DMS53 treated with DMSO at 0.1 percent for 48 hours (cell line): ENCODE data around the gene DIP2B.

Source experiments
- DNase-seq: peaks from one replicate; lab custom pipeline; 2025; ENCODE audit not compliant: unreplicated experiment; lab: John Stamatoyannopoulos, UW

Gene DIP2B

DNA sequence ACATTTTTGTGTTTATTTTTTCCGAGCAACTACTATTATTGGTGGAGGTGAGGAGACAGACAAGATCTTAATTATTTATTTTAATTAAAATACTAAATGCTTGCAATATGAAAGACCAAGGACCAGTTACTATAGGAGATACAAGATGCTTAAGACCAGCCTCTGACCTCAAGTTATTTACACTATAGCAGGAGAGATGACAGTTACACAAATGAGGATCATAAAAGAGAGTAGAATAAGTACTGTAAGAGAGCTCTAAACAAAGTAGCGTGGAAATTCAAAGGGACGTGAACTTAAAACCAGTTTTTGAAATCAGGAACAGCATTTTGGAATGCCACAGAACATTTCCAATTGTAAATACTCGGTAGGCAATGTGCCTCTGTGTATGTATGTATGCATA is 131.1 kb downstream of the DIP2B start:
- no peak for DNase-seq

DNA sequence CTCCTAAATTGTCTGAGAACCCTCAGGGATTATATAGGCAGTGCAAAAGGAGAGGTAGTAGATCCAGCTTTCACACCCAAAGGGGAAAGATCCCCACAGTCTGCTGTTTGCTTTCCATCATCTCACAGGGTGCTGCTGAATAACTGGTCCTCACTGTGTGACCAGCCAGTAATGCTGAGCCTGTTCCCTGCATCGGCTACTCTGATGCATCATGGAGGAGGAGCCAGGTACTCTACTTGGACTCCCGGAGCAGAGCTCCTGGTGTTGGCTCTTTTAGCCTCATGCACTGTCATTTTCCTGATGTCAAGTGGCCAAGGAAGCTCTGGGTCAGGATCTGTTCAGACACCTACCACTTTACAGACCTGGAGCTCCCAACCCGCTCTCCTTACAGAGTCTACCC is 131.7 kb downstream of the DIP2B start:
- DNase-seq = no peak

DNA sequence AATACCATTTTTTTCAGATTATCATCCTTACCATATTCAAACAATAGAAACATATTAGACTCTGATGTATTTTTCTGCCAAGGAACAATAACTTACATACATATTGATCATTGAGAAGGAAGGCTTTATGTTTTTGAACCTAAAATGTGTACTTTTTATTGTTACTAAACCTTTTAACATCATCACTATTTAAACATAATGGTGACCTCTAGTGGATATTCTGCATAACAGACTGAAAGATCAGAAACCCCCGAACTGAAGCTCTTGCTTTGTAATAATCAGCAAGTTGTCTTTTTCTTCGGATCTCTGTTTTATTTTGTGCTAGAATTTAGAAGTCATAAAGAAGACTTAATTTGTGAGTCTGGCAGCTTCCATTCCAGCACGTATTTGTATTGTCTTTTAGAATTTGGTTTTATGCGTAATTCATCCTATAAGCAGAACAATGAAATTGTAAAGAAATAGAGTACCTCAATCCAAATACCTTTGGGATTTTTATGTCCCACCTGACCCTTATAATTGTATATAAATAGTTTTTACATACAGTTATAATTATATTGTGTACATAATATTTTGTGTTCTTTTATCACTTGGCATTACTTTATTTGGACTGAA is 133.2 kb downstream of the DIP2B start:
- DNase-seq = peak; percentile 43

DNA sequence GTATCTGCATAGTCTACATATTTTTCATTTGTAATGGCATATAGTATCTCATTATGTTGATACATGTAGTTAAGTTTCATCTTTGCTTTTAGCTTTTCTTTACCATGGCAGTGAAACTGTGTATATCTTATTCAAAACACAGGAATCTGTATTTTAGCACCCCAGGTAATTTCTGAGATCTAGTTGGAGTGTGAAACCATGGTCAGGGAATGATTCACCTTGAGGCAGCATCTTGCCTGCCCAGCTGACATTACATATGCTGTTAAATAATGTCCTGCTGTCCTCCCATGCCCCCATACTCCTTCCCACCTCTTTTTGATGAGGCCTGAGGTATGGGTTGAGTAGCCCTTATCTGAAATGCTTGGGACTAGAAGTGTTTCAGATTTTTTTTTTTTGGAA is 133.7 kb downstream of the DIP2B start:
- DNase-seq = no peak

DNA sequence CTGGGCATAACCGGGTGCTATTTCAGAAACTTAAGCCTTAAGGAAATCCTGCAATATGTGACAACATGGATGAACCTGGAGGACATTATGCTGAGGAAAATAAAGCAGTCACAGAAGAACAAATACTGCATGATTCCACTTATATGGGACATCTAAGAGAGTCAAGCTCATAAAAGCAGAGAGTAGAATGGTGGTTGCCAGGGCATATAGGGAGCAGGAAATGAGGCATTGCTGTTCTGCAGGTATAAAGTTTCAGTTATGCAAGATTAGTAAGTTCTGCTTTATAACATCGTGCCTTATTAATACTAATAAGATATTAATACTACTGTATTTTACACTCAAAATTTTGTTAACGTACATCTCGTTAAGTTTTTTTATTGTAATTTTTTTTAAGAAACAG is 134.9 kb downstream of the DIP2B start:
- DNase-seq = no peak

DNA sequence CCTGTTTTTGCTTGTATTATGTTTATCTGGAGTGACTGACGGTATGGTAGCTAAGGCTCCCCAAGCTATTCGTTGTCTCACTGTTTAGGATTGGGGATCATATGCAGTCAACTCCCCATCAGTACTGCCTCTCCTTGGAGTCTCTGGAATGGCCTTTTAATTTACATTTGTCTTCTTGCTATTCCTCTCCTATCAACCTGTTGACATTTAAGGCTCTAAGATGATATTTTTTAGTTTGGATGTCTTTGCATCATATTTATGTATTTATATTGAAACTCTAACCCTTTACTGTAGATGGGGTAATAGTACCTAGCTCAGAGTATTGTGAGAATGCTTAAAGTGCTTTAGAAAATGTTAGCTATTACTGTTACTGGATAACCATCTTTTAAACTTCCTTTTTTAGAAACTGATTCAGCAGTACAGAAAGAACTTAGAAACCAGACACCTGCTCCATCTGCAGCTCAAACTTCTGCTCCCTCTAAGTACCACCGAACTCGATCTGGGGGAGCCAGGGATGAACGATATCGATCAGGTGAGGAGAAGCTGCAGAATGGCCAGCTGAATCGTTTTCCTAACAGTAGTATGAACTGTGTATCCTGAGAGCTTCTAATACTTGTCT is 135.6 kb downstream of the DIP2B start:
- no peak for DNase-seq

DNA sequence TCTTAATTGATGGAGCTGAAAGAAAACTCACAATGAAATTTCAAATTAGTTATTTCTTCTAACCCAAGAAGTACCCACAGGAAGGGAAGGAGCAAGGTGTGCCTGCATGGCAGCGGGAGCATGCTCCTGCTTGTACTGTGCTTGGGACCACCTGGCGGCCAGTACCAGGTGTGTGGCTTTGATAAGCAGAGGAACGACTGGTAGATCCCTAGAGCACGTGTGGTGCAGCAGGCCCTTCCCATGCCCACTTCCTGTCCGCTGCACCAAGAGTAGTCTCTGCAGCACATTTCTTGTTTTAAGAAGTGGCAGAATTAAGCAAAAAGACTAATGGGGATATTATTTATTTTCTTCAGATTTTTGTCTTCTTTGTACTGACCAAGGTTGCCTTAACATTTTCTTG is 136.8 kb downstream of the DIP2B start:
- DNase-seq = no peak

DNA sequence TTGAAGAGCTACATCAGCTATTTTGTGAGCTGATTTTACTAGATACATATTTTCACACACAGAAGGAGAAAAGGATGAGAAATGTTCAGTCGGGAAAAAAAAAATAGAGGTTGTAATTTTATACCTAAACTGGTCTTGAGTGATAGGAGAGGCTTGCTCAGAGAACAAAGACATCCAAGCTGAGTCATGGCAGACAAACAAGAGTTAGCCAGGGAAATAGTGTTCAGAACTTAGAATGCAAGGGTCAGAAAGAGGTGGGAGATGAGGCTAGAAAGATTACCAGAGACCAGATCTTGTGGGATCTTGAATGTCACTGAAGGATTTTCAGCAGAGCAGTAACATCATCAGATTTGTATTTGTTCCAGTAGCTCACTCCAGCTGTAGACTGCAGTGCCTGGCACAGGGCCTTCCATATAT is 137.3 kb downstream of the DIP2B start:
- peak; percentile 50 for DNase-seq

DNA sequence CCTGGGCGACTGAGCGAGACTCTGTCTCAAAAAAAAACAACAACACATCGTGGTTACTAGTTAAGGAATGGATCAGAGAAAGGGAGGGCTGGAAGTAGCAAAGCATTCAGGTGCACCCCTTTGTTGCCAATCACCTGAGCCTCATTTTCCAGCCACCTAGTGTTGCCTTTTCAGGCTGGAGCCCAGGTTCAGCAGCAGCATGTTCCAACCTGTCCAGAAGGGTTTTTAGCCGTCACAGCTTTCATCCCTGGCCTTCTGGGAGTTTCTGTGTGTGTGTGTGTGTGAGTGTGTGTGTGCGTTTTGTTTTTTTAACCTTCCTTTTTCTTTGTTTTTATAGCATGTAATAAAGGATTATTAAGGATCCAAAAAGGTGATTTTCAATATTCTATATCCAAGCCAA is 138.0 kb downstream of the DIP2B start:
- no peak for DNase-seq

DNA sequence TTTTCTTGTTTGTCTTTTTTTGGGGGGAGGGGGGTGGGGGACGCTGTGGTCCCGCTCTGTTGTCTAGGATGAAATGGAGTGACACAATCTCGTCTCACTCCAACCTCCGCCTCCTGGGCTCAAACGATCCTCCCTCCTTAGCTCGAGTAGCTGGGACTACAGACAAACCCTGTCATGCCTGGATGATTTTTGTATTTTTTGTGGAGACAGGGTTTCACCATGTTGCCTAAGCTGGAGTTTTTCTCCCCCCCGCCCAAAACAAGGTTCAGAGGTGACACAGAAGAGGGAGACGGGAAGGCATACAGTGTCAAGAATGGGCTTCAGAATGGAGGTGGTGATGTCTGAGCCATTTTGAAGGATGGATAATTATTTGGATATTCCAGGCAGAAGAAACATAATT is 142.2 kb downstream of the DIP2B start:
- DNase-seq = no peak

DNA sequence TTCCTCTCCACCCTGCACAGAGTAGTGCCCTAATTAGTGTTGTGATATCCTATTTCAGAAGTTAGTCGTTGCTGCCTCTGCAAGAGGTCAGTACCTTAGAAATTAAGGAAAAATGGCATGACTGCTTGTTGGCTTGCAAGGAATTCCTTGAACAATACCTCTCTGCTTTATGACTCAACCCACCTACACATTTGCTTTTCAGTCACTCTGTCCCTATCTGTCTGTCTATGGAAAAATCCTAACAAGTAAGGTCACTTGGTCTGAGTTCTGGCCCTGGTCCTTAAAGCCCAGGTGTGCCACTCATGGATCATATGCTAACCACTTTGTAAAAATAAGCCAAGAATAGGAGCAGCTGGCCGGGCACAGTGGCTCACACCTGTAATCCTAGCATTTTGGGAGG is 142.7 kb downstream of the DIP2B start:
- no peak for DNase-seq

DNA sequence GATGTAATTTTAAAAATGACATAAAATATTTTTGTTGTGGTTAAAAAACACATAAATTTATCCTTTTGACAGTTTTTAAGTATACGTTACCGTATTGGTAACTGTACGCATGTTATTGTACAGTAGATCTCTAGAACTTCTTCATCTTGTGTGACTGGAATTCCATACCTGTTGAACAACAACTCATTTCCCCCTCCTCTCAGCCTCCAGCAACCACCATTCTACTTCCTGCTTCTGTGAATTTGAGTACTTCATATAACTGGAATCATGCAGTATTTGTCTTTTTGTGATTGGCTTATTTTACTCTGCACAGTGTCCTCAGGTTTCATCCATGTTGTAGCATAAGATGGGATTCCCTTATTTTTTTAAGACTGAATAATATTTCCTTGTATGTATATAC is 145.5 kb downstream of the DIP2B start:
- no peak for DNase-seq

DNA sequence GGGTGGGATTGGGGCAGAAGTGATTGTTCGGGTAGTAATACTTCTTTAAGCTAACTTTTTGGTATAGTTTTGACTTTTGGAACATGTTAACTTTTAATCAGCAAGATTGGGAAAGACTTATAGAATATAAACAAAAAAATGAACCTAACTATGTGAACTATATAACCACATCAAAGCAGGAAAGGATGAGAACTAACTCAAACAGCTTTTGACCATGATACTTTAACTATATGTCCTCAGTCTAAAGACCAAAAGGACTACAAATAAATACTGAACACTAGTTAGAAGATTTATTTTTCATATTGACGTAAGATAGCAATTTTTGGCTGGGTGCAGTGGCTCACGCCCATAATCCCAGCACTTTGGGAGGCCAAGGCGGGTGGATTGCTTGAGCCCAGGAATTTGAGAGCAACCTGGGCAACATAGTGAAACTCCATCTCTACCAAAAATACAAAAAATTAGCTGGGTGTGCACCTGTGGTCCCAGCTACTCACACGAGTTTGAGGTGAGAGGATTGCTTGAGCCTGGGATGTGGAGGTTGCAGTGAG is 150.7 kb downstream of the DIP2B start:
- DNase-seq = no peak

DNA sequence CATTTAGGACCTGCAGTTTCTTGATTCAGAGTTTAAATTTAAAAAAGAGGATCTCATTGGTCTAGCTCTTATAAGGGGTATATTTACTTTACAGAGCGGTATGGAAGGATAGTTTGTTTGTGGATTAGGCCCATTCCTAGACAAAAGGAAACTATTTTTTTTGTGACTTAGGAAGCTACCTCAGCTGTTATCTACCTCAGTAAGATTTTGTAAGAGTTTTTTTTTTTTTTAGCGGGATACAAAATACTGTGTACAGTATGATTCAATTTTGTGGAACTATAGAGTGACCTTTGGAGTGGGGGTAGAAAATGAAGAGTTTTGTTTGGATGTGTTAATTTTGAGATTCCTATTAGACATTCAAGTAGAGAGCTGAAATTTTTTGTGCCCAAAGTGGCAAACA is 154.5 kb downstream of the DIP2B start:
- DNase-seq = no peak

DNA sequence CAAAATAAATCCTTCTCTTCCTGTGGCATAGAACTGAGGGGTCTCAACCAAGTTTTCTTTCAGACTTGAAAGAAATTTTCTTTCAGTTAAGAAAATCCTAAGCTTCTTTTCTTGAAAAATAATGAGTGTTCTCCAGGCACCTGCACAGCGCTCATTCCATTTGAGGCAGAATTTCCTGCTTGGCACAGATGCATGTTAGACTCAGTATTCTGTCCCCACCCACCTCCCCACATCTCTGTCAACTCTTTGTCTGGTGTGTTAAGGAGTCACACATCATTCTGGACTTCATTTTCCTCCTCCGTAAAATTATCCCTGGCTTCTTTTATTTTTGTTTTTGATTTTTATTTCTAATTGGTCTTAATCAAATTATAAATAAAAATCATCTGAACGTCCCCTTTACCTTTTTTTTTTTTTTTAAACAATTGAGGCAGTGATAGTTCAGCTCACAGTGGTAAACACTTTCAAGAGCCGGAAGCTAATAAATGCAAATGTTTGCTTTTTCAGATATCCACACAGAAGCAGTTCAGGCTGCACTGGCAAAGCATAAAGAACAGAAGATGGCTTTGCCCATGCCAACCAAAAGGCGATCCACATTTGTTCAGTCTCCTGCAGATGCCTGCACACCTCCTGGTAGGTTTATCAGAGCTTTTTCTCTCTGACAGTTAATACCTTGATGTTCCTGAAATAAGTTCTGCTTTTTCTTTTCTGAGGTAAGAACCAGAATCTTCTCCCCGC is 155.1 kb downstream of the DIP2B start:
- DNase-seq = peak; percentile 79

DNA sequence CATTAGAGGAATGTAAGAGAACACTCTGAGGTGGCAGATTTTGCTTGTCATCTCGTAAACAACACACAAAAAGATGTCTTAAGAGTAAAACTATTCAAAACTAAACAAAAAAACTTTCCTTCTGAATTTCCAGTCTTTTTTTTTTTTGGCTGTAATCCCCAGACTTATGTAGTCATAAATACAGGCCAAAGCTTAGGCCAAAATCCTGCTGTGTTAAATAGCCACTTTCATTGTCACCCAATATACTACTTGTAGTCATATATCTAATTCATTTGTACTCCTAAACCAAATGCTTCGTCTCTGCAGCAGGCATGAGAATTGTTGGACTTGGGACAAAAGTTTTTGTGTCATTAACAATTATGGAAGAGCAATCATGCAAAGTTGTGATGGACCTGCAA is 155.6 kb downstream of the DIP2B start:
- DNase-seq = no peak

DNA sequence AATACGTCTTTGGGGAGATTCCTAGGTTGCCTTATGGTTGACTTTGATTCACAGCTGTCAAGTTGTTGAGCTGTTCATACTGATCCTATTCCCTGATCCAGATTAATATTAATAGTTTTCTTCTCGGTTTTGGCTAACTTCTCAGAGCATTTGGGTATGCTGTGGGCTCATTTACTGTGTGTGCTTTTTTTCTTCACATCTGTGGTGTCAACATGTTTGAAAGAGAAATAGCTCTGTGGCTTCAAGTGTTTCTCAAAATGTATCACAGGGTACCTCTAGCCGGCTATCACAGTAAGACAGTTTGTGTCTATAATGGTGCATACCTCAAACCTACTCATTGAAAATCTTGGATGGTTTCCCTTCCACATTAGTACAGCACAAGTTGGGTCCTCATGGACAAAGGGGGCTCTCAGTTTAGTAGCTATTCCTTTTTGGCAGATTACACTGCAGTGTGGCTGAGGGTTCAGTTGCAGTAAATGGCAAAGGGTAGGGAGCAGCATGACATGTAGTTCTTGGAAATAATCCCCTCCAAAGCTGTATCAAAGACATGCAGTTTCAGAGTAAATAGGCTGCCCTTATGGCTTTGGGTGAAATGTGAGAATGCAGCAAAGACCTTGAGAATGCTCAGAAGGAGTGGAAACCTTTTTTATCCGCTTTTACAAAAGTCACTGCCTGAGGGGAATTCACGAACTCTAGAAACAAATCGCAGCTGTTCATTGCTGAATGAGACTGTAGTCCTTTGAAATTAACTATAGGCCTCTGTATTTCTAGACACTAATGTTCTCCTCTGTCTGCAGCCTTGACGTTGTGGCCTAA is 156.7 kb downstream of the DIP2B start:
- DNase-seq = no peak

DNA sequence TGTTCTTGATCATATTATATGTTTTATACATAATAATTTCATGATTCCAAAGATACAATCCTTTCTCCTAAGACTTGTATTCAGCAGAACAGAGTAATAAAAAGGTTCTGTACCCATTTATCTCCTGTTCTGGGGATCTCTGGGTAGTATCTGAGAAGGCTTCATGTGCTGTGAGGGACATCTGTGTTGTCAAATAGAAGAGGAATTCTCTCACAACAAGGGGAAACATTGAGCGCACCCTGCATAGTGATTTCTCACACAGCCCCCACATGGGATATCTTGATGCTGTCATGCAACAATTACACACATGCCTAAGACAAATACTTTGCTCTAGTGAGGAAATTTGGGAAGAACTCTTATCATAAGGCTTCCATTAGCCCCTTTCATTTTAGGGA is 157.3 kb downstream of the DIP2B start:
- DNase-seq = no peak

DNA sequence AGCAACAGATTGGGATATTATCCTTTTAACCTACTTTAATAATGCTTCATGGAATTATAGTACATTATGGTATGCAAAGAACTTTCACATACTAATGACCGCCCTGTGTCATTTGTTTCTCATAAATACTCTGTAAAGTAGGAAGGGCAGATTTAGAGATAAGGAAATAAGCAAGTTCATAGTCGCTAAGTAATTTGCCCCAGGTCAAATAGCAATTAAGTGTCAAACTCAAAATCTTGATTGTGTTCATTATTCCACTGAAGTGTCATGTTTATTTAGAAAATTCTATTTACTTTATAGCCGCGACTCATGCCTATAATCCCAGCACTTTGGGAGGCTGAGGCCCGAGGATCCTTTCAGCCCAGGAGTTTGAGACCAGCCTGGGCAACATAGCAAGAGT is 160.4 kb downstream of the DIP2B start:
- DNase-seq = no peak

DNA sequence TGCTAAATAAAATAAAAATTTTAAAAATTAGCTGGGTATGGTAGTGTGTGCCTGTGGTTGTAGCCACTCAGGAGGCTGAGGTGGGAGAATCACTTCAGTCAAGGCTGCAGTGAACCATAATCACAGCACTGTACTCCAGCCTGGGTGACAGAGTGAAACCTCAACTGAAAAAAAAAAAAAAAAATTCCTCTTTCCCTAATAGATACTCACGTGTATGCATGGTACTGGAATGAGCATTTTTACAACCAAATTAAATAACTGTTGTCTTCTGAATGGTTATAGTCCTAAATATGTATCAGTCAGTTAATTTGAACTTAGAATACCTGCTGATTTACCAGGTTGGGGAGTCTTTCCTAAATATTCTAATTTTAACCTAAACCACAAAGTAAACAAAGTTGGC is 160.8 kb downstream of the DIP2B start:
- DNase-seq = no peak

DNA sequence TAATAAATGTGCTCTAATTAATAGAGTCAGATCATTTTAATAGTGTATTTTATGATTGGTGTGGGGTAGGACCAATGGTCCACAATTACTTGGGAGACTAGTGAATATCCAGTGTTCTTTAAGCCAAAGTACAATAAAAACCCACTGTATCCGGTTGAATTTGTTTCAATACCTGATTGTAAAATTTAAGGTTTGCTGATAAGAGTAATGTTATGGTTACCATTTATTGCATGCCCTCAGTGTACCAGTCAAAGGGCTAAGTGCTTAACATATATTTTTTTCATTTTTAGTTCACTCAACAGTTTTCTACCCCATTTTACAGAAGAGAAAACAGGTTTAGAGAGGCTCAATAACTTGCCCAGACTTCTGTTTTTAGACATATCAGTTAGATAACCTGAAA is 161.2 kb downstream of the DIP2B start:
- no peak for DNase-seq

DNA sequence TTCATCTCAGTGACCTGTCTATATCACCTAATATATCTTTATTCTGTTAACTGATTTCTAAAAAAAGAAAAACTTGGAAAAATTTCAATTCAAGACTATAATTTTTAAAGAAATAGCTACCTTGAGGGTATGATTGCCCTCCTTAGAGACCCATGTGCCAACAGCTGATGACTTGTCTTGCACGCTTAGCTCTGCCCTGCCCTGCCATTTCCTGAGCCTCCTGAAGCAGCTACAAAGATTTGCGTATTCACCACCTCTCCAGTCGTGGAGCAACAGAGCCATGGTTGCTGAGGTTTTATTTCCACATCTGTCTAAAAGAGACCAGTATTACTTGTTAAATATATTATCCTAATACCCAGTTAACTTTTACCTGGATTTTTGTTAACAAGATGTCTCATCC is 167.4 kb downstream of the DIP2B start:
- no peak for DNase-seq
